ACHN (cell line): ENCODE results near the gene URI1.

Experiments
- DNase-seq: peaks from one replicate; pipeline ENCODE4 v3.0.0-alpha.2; 2015
- in situ Hi-C: cut with HindIII; loops from 2 replicates; pipeline ENCODE4 v1.10.0; 2017; ENCODE audit warnings: low sequenced_read_pairs, low pct_ligation_motif_present, low pct_unique_long_range_greater_than_20kb

Gene URI1

GRCh38 chr19:30004403-30004802, 62.4 kb downstream of the URI1 start:
- in situ Hi-C loops = no loop called here
- DNase-seq = no peak

- in situ Hi-C loops = no loop called here
- DNase-seq = no peak
Observed at GRCh38 chr19:30006207-30006606, 64.2 kb downstream of the URI1 start.

GRCh38 chr19:30008169-30008568, 66.1 kb downstream of the URI1 start:
- in situ Hi-C loops = no loop called here
- DNase-seq = no peak

- in situ Hi-C loops = no loop called here
- DNase-seq = no peak
Observed at GRCh38 chr19:30009013-30009412, 67.0 kb downstream of the URI1 start.

GRCh38 chr19:30011051-30011578, 69.1 kb downstream of the URI1 start:
- DNase-seq = no peak
- in situ Hi-C loops = no loop called here

GRCh38 chr19:30014770-30015169, 72.7 kb downstream of the URI1 start:
- in situ Hi-C loops = no loop called here
- DNase-seq = no peak

- in situ Hi-C loops = no loop called here
- no peak for DNase-seq
Observed at GRCh38 chr19:30017172-30017571, 75.1 kb downstream of the URI1 start.

- no peak for DNase-seq
- in situ Hi-C loops = no loop called here
Observed at GRCh38 chr19:30020189-30020588, 78.2 kb downstream of the URI1 start.

GRCh38 chr19:30022659-30023058, 80.6 kb downstream of the URI1 start:
- DNase-seq = no peak
- in situ Hi-C loops = no loop called here

GRCh38 chr19:30023330-30023729, 81.3 kb downstream of the URI1 start:
- no peak for DNase-seq
- in situ Hi-C loops = no loop called here

- in situ Hi-C loops = no loop called here
- DNase-seq = no peak
Observed at GRCh38 chr19:30024091-30024490, 82.1 kb downstream of the URI1 start.

GRCh38 chr19:30026933-30027332, 84.9 kb downstream of the URI1 start:
- in situ Hi-C loops = no loop called here
- no peak for DNase-seq

- in situ Hi-C loops = no loop called here
Observed at GRCh38 chr19:30028118-30028991, 86.3 kb downstream of the URI1 start.

GRCh38 chr19:30028992-30029343, 86.9 kb downstream of the URI1 start:
- in situ Hi-C loops = no loop called here
- no peak for DNase-seq

More at GRCh38 chr19:30028118-30028991, 86.3 kb downstream of the URI1 start:
- DNase-seq = no peak

GRCh38 chr19:30029721-30030510, 87.9 kb downstream of the URI1 start:
- in situ Hi-C loops = no loop called here

GRCh38 chr19:30034321-30034720, 92.3 kb downstream of the URI1 start:
- no peak for DNase-seq
- in situ Hi-C loops = no loop called here

More at GRCh38 chr19:30029721-30030510, 87.9 kb downstream of the URI1 start:
- DNase-seq = no peak

GRCh38 chr19:30036154-30037129, 94.4 kb downstream of the URI1 start:
- in situ Hi-C loops = no loop called here
- no peak for DNase-seq

- DNase-seq = no peak
Observed at GRCh38 chr19:30037835-30038234, 95.8 kb downstream of the URI1 start.

More at GRCh38 chr19:30037835-30038234, 95.8 kb downstream of the URI1 start:
- in situ Hi-C loops = no loop called here
